Epithelial cell of proximal tubule (primary cell): Measurements from ENCODE around the gene HNRNPC. TPM values are rescaled to one million over a fixed set of nuclear protein-coding genes. Genes with fewer than 3 reads are reported as not detected.

Experiments
- DNase-seq: peaks from one replicate; pipeline ENCODE4 v3.0.0-alpha.2; 2011; ENCODE audit warnings: low read depth
- H3K4me3 ChIP-seq: 2 replicates; pipeline ENCODE4 v1.5.1; 2011; ENCODE audit warnings: low read depth, mild to moderate bottlenecking, low read length
- CTCF ChIP-seq: conservative IDR thresholded peaks from 2 replicates; pipeline ENCODE4 v1.5.1; 2012; ENCODE audit warnings: low read depth, mild to moderate bottlenecking, low read length
- total RNA-seq: library from RNA; depleted of rRNA; stranded (reverse); fragments of >200 nt; gene quantifications from 2 replicates; pipeline ENCODE4 v1.2.3, GENCODE V29; 2015

The HNRNPC gene
- total RNA-seq, 1 donor from 2014 or later = 755 TPM

GRCh38 chr14:21210023-21210422 lies 59.2 kb downstream of the HNRNPC start:
- no peak for TF ChIP-seq CTCF
- no peak for DNase-seq
- no peak overlapping the region for H3K4me3 ChIP-seq

GRCh38 chr14:21209185-21209584 lies 60.1 kb downstream of the HNRNPC start:
- no peak overlapping the region for H3K4me3 ChIP-seq
- DNase-seq = no peak
- no peak for TF ChIP-seq CTCF

GRCh38 chr14:21208554-21208953 lies 60.7 kb downstream of the HNRNPC start:
- no peak overlapping the region for H3K4me3 ChIP-seq
- no peak for TF ChIP-seq CTCF
- DNase-seq = no peak

GRCh38 chr14:21206753-21207684 lies 62.2 kb downstream of the HNRNPC start:
- no peak overlapping the region for H3K4me3 ChIP-seq
- TF ChIP-seq CTCF = no peak
- DNase-seq = no peak

DNA sequence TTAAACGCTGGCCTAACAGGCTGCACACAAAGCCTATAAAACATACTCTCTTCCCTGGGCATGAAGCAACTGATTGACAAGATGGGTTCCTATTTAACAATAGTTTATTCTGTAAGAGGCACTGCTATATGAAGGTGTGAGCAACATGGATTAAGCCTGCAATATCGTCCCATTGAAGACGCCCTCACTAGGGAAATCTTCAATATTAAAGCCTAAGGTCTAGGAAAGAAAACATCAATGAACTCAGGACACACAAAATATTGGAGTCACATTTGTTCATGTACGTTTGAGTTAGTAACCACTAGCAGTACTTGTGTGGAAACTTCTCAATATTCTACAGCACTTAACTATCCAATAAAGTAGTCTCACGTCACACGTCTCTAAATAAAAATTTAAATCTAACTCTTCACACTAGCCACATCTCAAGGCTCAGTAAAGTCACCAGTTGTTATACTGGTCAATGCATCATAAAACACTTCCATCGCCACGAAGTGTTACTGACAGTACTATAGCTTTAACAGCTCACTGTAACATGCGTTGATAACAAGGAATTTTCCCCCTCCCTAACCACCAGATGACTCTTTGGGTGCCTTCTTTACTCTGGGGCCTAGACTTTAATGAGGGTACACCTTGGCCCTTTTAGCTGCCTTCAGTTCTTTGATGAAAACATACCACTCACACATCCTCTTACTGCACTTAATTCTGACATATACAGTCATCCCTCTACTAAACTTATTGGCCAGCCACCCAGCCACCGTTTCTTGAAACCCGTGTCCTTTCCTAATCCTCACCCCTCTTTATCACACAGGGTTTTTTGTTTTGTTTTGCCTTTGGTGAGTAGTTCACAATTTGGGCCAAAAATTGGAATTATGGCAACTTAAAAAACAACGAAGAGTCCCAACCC lies 63.3 kb downstream of the HNRNPC start:
- no peak for TF ChIP-seq CTCF
- H3K4me3 ChIP-seq = no peak overlapping the region
- DNase-seq = no peak

- no peak overlapping the region for H3K4me3 ChIP-seq
- no peak for TF ChIP-seq CTCF
- DNase-seq = no peak
Observed at GRCh38 chr14:21205026-21205677, 64.1 kb downstream of the HNRNPC start.
